ENCODE data around the gene MYO1B. TPM values are rescaled to one million over a fixed set of nuclear protein-coding genes. Genes with fewer than 3 reads are reported as not detected.

The MYO1B gene
- total RNA-seq, 1 donor, result 177 TPM

DNA sequence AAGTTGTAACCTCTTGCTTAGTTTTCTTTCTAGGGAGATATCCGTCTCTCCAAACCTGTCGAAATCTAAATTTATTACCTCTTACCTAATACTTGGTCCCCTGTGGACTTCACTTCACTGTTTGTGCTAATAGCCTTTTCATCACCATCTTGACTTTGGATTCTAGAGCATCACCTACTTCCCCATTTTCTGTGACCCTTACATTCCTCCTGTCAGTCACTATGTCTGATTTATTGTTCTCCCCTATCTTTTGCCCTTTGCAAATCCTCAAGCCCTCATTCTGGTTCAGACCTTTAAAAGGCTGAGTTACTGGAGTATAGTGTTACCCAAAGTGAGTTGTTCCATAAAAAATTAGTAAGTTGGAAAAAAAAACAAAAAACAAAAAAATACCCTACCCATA is 7.5 kb downstream of the MYO1B start:
- TF ChIP-seq, protein P1, sequence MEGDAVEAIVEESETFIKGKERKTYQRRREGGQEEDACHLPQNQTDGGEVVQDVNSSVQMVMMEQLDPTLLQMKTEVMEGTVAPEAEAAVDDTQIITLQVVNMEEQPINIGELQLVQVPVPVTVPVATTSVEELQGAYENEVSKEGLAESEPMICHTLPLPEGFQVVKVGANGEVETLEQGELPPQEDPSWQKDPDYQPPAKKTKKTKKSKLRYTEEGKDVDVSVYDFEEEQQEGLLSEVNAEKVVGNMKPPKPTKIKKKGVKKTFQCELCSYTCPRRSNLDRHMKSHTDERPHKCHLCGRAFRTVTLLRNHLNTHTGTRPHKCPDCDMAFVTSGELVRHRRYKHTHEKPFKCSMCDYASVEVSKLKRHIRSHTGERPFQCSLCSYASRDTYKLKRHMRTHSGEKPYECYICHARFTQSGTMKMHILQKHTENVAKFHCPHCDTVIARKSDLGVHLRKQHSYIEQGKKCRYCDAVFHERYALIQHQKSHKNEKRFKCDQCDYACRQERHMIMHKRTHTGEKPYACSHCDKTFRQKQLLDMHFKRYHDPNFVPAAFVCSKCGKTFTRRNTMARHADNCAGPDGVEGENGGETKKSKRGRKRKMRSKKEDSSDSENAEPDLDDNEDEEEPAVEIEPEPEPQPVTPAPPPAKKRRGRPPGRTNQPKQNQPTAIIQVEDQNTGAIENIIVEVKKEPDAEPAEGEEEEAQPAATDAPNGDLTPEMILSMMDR (IDR thresholded peaks at IDR 0.05; ENCODE audit: insufficient read depth, low read depth, low read length), result no peak
- no peak for DNase-seq (ENCODE audit: low read depth)
- H3K4me3 ChIP-seq (ENCODE audit: low read depth, low read length), result no peak overlapping the region

DNA sequence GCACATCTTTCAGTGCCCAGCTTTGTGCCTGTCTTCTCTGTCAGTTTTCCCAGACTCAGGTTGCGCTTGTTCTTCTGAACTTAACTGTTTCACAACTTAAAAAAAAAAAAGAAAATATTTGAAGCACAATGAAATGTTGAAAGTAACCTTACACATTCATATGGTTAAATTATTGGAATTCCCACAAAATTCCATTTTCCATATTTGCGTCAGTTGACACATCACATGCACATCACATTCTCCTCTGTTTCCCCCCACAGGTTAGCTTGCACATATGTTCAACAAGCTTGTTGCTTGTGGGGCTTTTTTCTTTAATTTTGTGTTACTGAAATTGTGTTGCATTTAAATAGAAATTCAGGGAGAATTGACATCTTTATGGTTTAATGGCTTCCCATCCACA is 8.3 kb downstream of the MYO1B start:
- DNase-seq (ENCODE audit: low read depth), result no peak
- TF ChIP-seq, protein P1 (IDR thresholded peaks at IDR 0.05; ENCODE audit: insufficient read depth, low read depth, low read length), result no peak
- no peak overlapping the region for H3K4me3 ChIP-seq (ENCODE audit: low read depth, low read length)

DNA sequence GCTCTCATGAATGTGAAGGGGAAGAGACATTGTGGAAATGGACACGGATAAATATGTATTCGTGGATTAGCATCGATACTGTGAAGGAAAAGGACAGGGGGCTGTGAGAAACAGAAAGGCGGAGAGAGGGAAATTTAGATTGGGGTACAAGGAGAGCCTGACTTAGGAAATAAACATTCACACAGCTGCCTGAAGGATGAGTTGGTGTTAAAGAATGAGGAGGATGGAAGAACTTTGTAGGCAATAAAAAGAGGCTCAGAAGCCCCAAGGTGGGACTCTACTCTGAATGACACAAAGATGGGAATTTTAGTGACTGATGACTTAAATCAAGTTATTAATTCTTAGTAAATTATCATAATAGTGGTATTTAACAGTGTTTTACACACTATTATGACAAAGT is 10.1 kb downstream of the MYO1B start:
- TF ChIP-seq, protein P1 (IDR thresholded peaks at IDR 0.05; ENCODE audit: insufficient read depth, low read depth, low read length), result no peak
- DNase-seq (ENCODE audit: low read depth), result no peak
- H3K4me3 ChIP-seq (ENCODE audit: low read depth, low read length), result no peak overlapping the region

DNA sequence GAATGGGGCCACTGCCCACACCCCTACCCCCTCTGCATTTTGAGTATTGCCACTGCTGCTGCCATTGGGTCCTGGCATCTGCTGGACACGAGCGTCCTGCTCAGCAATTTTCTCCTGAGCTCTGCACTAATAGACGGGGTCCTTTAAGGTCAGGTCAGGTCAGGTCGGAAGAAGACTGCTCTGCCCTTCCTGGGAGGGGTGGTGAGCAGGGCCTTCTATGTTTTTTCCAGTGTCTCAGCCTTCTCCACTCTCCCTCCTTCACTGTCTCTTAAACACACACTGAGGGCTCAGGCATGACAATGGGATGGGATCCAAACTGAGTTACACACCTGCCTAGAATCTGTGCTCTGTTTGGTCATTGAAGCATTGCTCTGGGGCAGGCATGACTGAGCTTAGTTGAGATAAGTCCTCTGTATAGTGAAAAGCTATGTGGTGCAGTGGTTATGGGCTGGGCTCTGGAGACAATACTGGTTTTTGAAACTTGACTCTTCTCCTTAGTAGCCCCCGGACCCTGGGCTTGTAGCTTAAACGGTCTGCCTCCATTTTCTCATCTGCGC is 10.6 kb downstream of the MYO1B start:
- TF ChIP-seq, protein P1 (IDR thresholded peaks at IDR 0.05; ENCODE audit: insufficient read depth, low read depth, low read length), result no peak
- no peak for DNase-seq (ENCODE audit: low read depth)

DNA sequence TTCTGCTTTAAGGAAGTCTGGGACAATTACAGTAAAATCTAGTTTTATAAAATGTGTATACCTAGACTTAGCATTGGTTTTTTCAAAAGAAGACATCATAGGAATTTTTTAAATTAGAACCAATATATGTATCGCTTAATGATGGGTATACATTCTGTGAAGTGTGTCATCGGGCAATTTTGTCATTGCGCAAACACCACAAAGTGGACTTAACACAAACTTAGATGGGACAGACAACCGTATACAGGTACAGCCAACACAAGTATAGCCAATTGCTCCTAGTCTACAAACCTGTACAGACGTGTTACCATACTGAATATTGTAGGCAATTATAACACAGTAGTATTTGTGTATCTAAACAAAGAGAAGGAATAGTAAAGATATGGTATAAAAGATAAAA is 12.7 kb downstream of the MYO1B start:
- TF ChIP-seq, protein P1 (IDR thresholded peaks at IDR 0.05; ENCODE audit: insufficient read depth, low read depth, low read length), result no peak

More for the DNA sequence above, 10.6 kb downstream of the MYO1B start:
- H3K4me3 ChIP-seq (ENCODE audit: low read depth, low read length), result no peak overlapping the region

DNA sequence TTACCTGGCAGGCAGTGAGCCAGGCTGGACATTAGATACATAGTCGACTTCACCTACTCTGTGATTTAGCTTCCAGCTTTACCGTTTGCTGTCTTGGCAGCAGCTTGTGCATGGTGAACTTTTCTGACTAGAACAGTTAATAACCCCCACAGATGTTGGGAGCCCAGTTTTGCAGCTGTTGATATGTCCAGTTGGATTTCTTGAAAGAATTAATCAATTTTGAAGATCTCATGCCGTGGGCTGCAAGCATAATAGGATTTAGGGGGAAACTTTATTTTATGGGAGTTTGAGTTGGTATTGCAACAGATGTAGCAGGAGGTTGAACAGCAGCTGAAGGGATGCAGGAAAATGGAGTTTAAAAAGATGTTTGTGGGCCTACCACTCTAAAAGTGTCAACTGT is 13.8 kb downstream of the MYO1B start:
- TF ChIP-seq, protein P1 (IDR thresholded peaks at IDR 0.05; ENCODE audit: insufficient read depth, low read depth, low read length), result no peak
- DNase-seq (ENCODE audit: low read depth), result no peak
- no peak overlapping the region for H3K4me3 ChIP-seq (ENCODE audit: low read depth, low read length)

More for the DNA sequence above, 12.7 kb downstream of the MYO1B start:
- no peak for DNase-seq (ENCODE audit: low read depth)
- H3K4me3 ChIP-seq (ENCODE audit: low read depth, low read length), result no peak overlapping the region

DNA sequence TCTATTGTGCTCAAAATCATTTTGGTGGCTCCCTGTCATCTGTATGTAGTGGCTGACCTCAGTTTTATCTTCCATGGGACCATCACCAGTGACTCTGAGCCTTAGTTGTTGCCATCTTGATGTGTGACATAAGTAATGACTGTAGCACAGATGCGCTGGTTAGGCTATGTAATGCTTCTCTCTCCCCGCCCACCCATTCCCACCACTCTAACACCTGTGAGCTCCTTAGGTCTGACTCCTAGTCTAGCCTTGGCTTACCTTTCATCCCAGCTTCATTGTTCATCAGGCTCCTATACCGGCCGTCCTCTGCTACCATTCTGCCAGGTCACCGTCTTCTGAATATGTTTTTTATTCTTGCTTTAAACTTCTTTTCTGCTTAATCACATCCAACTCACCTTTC is 17.2 kb downstream of the MYO1B start:
- TF ChIP-seq, protein P1 (IDR thresholded peaks at IDR 0.05; ENCODE audit: insufficient read depth, low read depth, low read length), result no peak
- no peak for DNase-seq (ENCODE audit: low read depth)
- H3K4me3 ChIP-seq (ENCODE audit: low read depth, low read length), result no peak overlapping the region
